OCI-LY7 (cell line): Measurements from ENCODE around the gene RXFP2. TPM values are rescaled to one million over a fixed set of nuclear protein-coding genes. Genes with fewer than 3 reads are reported as not detected.

ENCODE experiments used
- BruUV-seq: library from RNA; stranded (reverse); fragments of 400-500 nt; replicated peaks from 2 replicates; lab custom pipeline; 2021; lab: Mats Ljungman, UMichigan
- CTCF ChIA-PET: fragments of 300-600 bp; sonication (Branson Sonifier 250); formaldehyde crosslinking; loops from one replicate; lab custom pipeline; 2022; ENCODE audit warnings: antibody characterized with exemption; ENCODE audit not compliant: unreplicated experiment; lab: Charles Lee
- POLR2A ChIA-PET: fragments of 300-600 bp; sonication (Branson Sonifier 250); formaldehyde crosslinking; loops from one replicate; lab custom pipeline; 2022; ENCODE audit warnings: antibody characterized with exemption; lab: Charles Lee
- DNase-seq: peaks from one replicate; pipeline ENCODE4 v3.0.0-alpha.2; 2015; ENCODE audit warnings: low spot score
- H2AFZ ChIP-seq: fragments of 200-600 bp; sonication (generic), shearing (Covaris generic); 2 replicates; pipeline ENCODE4 v1.6.1; 2014; ENCODE audit warnings: mild to moderate bottlenecking, antibody characterized with exemption, low read length, moderate library complexity
- H3K27ac ChIP-seq: fragments of 200-600 bp; sonication (generic); 2 replicates; pipeline ENCODE4 v1.5.1; 2014; ENCODE audit warnings: mixed run types, low read depth, mild to moderate bottlenecking, moderate library complexity, low read length, inconsistent platforms; ENCODE audit not compliant: poor library complexity, severe bottlenecking
- H3K36me3 ChIP-seq: fragments of 200-600 bp; sonication (generic); 2 replicates; pipeline ENCODE4 v1.6.1; 2014; ENCODE audit warnings: mild to moderate bottlenecking, antibody characterized with exemption, low read length, moderate library complexity, mixed read lengths; ENCODE audit not compliant: insufficient read depth
- H3K4me1 ChIP-seq: fragments of 200-600 bp; sonication (generic); 2 replicates; pipeline ENCODE4 v1.5.1; 2014; ENCODE audit warnings: mild to moderate bottlenecking, low read length; ENCODE audit not compliant: insufficient read depth, poor library complexity, severe bottlenecking
- H3K4me2 ChIP-seq: fragments of 200-600 bp; sonication (generic); 2 replicates; pipeline ENCODE4 v1.6.1; 2014; ENCODE audit warnings: mild to moderate bottlenecking, low read length
- H3K4me3 ChIP-seq: fragments of 200-600 bp; sonication (generic); 2 replicates; pipeline ENCODE4 v1.5.1; 2014; ENCODE audit warnings: mild to moderate bottlenecking, low read depth, low read length; ENCODE audit not compliant: poor library complexity, severe bottlenecking
- H3K79me2 ChIP-seq: fragments of 200-600 bp; sonication (generic); 2 replicates; pipeline ENCODE4 v1.6.1; 2016; ENCODE audit warnings: low read depth, mild to moderate bottlenecking, low read length, moderate library complexity, mixed read lengths; ENCODE audit not compliant: insufficient read depth
- H3K9me2 ChIP-seq: fragments of 200-600 bp; sonication (generic); 2 replicates; pipeline ENCODE4 v1.6.1; 2016; ENCODE audit warnings: mild to moderate bottlenecking, low read length, mixed read lengths; ENCODE audit not compliant: insufficient read depth
- H3K9me3 ChIP-seq: fragments of 200-600 bp; sonication (generic); 2 replicates; pipeline ENCODE4 v1.6.1; 2014; ENCODE audit warnings: mild to moderate bottlenecking, mixed run types, low read length, mixed read lengths
- H4K20me1 ChIP-seq: fragments of 200-600 bp; sonication (generic); 2 replicates; pipeline ENCODE4 v1.6.1; 2014; ENCODE audit warnings: mild to moderate bottlenecking, antibody characterized with exemption, low read length, moderate library complexity, mixed read lengths; ENCODE audit not compliant: insufficient read depth
- EZH2phosphoT487 ChIP-seq: fragments of 200-600 bp; sonication (generic); IDR thresholded peaks from 2 replicates; pipeline ENCODE4 v1.6.1; 2018; ENCODE audit warnings: low read depth, borderline replicate concordance, mild to moderate bottlenecking, mixed run types, antibody characterized with exemption, low read length, moderate library complexity, mixed read lengths
- intact Hi-C: fragments of 100-400 bp; cut with micrococcal nuclease; formaldehyde crosslinking; loops from one replicate; pipeline ENCODE4 v1.10.0; 2022; ENCODE audit not compliant: unreplicated experiment
- total RNA-seq, 2 experiments: library from RNA; depleted of rRNA in 1 of 2; stranded (reverse); fragments of >200 nt in 1 of 2; shearing (Covaris generic) in 1 of 2; gene quantifications; 2 replicates each; pipeline ENCODE4 v1.2.3, GENCODE V29; 2014 to 2022
- TF ChIP-seq, protein P1 (sequence below): fragments of 200-600 bp; sonication (generic); conservative IDR thresholded peaks from 2 replicates; pipeline ENCODE4 v1.5.1; 2014; ENCODE audit warnings: mild to moderate bottlenecking, antibody characterized with exemption, low read length, moderate library complexity, mixed read lengths

The RXFP2 gene
- total RNA-seq, 2 experiments from 2014 or later = not detected

DNA sequence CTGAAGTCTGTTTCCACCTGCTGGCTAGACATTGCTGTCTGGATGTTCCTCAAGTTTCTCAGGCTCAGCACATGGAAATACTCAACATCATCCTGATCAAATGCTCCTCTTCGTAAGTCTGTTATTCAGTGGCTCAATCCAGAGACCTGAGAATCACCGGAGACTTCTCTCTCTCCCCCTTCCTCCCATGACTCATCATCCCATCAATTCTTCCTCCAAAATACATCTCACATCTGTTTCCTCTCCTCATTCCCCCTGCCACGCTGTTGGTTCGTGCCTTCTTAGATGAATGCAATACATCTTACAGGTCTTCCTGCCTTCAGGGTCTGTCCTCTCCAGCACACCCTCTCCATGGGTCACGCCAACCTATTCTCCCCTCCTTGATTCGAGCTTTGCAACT, 7.4 kb upstream of the RXFP2 start:
- no peak overlapping the region for H3K27ac ChIP-seq
- H3K9me3 ChIP-seq = no peaks in the 10 kb centered on the region
- no peak overlapping the region for H2AFZ ChIP-seq
- H3K4me3 ChIP-seq = no peak overlapping the region
- H4K20me1 ChIP-seq = no peaks in the 10 kb centered on the region
- H3K4me2 ChIP-seq = no peak overlapping the region
- POLR2A ChIA-PET = interaction anchor here (1.6 kb wide), 1 partner anchor 9 kb away, joined by 4 read pairs; no protein-coding TSS in a partner anchor
- no peaks in the 10 kb centered on the region for H3K9me2 ChIP-seq
- H3K36me3 ChIP-seq = no peaks in the 10 kb centered on the region
- no peaks in the 10 kb centered on the region for H3K79me2 ChIP-seq
- intact Hi-C loops = no loop called here
- CTCF ChIA-PET = no interaction called here
- no TSS peak for BruUV-seq
- TF ChIP-seq, protein P1, sequence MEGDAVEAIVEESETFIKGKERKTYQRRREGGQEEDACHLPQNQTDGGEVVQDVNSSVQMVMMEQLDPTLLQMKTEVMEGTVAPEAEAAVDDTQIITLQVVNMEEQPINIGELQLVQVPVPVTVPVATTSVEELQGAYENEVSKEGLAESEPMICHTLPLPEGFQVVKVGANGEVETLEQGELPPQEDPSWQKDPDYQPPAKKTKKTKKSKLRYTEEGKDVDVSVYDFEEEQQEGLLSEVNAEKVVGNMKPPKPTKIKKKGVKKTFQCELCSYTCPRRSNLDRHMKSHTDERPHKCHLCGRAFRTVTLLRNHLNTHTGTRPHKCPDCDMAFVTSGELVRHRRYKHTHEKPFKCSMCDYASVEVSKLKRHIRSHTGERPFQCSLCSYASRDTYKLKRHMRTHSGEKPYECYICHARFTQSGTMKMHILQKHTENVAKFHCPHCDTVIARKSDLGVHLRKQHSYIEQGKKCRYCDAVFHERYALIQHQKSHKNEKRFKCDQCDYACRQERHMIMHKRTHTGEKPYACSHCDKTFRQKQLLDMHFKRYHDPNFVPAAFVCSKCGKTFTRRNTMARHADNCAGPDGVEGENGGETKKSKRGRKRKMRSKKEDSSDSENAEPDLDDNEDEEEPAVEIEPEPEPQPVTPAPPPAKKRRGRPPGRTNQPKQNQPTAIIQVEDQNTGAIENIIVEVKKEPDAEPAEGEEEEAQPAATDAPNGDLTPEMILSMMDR = no peak
- TF ChIP-seq EZH2phosphoT487 = no peak
- DNase-seq = no peak
- H3K4me1 ChIP-seq = no peaks in the 10 kb centered on the region

DNA sequence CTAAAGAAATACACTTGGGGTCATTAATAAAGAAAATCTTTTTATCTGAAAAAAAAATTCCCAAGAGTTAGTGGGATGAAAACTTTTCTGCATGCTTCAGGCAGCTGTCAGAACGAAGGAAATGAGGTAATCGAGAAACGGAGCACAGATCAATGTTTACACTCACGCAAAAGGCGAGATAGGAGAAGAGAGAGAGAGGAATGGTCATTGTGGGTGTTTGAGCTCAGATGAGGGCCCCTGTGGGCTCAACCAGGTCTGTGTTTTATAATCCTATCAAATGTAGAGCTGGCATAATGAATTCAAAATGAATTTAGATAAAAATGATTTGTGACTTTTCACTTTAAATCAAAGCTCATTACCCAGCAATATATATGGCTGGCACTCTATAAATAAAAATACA, 6.3 kb upstream of the RXFP2 start:
- H3K4me2 ChIP-seq = no peak overlapping the region
- no peaks in the 10 kb centered on the region for H3K9me3 ChIP-seq
- no peak overlapping the region for H3K27ac ChIP-seq
- no peak for TF ChIP-seq EZH2phosphoT487
- TF ChIP-seq, protein P1 = no peak
- H4K20me1 ChIP-seq = no peaks in the 10 kb centered on the region
- H3K4me1 ChIP-seq = no peaks in the 10 kb centered on the region
- intact Hi-C loops = no loop called here
- no peaks in the 10 kb centered on the region for H3K9me2 ChIP-seq
- BruUV-seq = no TSS peak
- H2AFZ ChIP-seq = no peak overlapping the region
- ChIA-PET CTCF (no interaction called here), POLR2A (interaction anchor here (0.6 to 1.6 kb wide), 2 partner anchors 8 to 187 kb away, joined by 3 to 4 read pairs; no protein-coding TSS in a partner anchor)
- H3K79me2 ChIP-seq = no peaks in the 10 kb centered on the region
- DNase-seq = no peak
- H3K36me3 ChIP-seq = no peaks in the 10 kb centered on the region
- no peak overlapping the region for H3K4me3 ChIP-seq

DNA sequence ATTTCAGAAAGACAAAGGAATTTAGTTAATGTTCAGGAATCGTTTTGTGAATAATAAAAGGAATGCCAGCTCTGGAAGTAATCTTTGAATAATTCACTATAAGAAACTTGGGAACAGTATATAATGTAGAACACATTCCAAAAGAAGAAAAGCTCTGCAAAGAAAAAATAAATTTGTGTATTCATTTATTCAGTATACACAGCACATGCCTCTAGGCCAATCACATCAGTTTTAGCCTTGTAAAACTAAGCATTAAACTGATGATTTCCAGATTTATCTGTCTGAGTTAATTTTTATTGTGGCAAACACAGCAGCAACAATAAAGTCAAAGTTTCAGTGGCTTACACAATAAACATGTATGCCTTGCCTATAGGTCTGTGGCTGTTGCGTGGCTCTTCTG, 5.7 kb upstream of the RXFP2 start:
- H3K4me1 ChIP-seq = no peaks in the 10 kb centered on the region
- CTCF ChIA-PET = no interaction called here
- H3K36me3 ChIP-seq = no peaks in the 10 kb centered on the region
- no peaks in the 10 kb centered on the region for H3K79me2 ChIP-seq
- no peak overlapping the region for H3K4me3 ChIP-seq
- intact Hi-C loops = no loop called here
- no peak for DNase-seq
- no peak for TF ChIP-seq EZH2phosphoT487
- TF ChIP-seq, protein P1 = no peak
- no TSS peak for BruUV-seq
- no peaks in the 10 kb centered on the region for H3K9me2 ChIP-seq
- H4K20me1 ChIP-seq = no peaks in the 10 kb centered on the region
- H3K9me3 ChIP-seq = no peaks in the 10 kb centered on the region
- POLR2A ChIA-PET = interaction anchor here (0.6 to 1.6 kb wide), 2 partner anchors 8 to 186 kb away, joined by 3 to 4 read pairs; no protein-coding TSS in a partner anchor
- no peak overlapping the region for H2AFZ ChIP-seq
- no peak overlapping the region for H3K27ac ChIP-seq
- H3K4me2 ChIP-seq = no peak overlapping the region
